Peyer's patch (tissue), 4 donors: Measurements from ENCODE around the gene IFT122.

Experiments
- POLR2A ChIP-seq, 2 donors: fragments of 450-650 bp; IDR thresholded peaks; one replicate each; pipeline ENCODE4 v1.5.1; 2017; ENCODE audit warnings: antibody characterized with exemption in 2 of 2, mild to moderate bottlenecking in 2 of 2, moderate library complexity in 2 of 2
- TF ChIP-seq, protein P1 (sequence below), 6 experiments: fragments of 450-650 bp in 4 of 6; fragments of 200-600 bp in 2 of 6; sonication (generic) in 1 of 6; IDR thresholded peaks; one replicate each; pipeline ENCODE4 v1.5.1; 2017 to 2019; ENCODE audit warnings: antibody characterized with exemption in 6 of 6, mild to moderate bottlenecking in 3 of 6, moderate library complexity in 1 of 6

DNA sequence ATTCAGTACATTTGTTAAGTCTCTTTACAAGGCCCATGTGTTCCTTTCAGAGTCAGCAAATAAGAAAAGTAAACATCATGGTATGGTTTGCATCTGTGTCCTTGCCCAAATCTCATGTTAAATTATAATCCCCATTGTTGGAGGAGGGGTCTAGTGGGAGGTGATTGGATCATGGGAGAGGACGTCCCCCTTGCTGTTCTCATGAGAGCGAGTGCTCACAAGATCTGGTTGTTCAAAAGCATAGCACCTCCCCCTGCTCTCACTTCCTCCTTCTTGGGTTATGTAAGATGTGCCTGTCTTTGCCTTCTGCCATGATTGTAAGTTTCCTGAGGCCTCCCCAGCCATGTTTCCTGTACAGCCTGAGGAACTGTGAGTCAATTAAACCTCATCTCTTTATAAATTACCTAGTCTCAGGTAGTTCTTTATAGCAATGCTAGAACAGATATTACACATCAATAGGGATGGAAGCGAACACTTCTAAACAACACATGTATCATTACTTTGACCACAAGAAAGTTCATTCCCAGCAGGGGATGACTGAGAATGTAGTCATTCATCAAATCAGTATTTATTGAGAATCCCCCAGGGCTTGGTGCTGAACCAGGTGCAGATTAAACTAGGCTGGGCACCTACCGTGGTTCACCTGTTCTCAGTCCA, 15.7 kb upstream of the IFT122 start:
- TF ChIP-seq, protein P1, sequence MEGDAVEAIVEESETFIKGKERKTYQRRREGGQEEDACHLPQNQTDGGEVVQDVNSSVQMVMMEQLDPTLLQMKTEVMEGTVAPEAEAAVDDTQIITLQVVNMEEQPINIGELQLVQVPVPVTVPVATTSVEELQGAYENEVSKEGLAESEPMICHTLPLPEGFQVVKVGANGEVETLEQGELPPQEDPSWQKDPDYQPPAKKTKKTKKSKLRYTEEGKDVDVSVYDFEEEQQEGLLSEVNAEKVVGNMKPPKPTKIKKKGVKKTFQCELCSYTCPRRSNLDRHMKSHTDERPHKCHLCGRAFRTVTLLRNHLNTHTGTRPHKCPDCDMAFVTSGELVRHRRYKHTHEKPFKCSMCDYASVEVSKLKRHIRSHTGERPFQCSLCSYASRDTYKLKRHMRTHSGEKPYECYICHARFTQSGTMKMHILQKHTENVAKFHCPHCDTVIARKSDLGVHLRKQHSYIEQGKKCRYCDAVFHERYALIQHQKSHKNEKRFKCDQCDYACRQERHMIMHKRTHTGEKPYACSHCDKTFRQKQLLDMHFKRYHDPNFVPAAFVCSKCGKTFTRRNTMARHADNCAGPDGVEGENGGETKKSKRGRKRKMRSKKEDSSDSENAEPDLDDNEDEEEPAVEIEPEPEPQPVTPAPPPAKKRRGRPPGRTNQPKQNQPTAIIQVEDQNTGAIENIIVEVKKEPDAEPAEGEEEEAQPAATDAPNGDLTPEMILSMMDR (IDR thresholded peaks at IDR 0.05), result no peak
- TF ChIP-seq POLR2A (IDR thresholded peaks at IDR 0.05), result no peak
